HepG2 (cell line): Measurements from ENCODE around the gene TLR9. TPM values are rescaled to one million over a fixed set of nuclear protein-coding genes. Genes with fewer than 3 reads are reported as not detected.

Experiments
- FOXK1 ChIP-seq: sonication (generic); formaldehyde crosslinking; IDR thresholded peaks from 2 replicates; pipeline ENCODE4 v1.4.0; 2020; ENCODE audit warnings: low read depth, missing genetic modification reagents, borderline replicate concordance
- FOXK2 ChIP-seq: fragments of 450-650 bp; IDR thresholded peaks from 2 replicates; pipeline ENCODE4 v1.6.1; 2016
- HDAC2 ChIP-seq: sonication (generic); formaldehyde crosslinking; IDR thresholded peaks from 2 replicates; pipeline ENCODE4 v1.4.0; 2020; ENCODE audit warnings: missing genetic modification reagents
- MIER3 ChIP-seq: IDR thresholded peaks from 2 replicates; pipeline ENCODE4 v1.6.1; 2016; ENCODE audit warnings: missing compliant biosample characterization, borderline replicate concordance
- MYPOP ChIP-seq: sonication (generic); formaldehyde crosslinking; IDR thresholded peaks from 2 replicates; pipeline ENCODE4 v1.8.1; 2023; ENCODE audit warnings: mild to moderate bottlenecking, moderate library complexity, missing genetic modification reagents
- PHF21A ChIP-seq: sonication (generic); formaldehyde crosslinking; IDR thresholded peaks from 2 replicates; pipeline ENCODE4 v1.5.0; 2020; ENCODE audit warnings: mild to moderate bottlenecking, missing genetic modification reagents
- SMARCC2 ChIP-seq: fragments of 450-650 bp; IDR thresholded peaks from 2 replicates; pipeline ENCODE4 v1.6.1; 2017; ENCODE audit warnings: antibody characterized with exemption, mild to moderate bottlenecking
- TFDP2 ChIP-seq: sonication (generic); formaldehyde crosslinking; IDR thresholded peaks from 2 replicates; pipeline ENCODE4 v1.4.0; 2020; ENCODE audit warnings: missing genetic modification reagents
- TFE3 ChIP-seq: IDR thresholded peaks from 2 replicates; pipeline ENCODE4 v1.6.1; 2016
- ZFP36 ChIP-seq: fragments of 150-350 bp; IDR thresholded peaks from 2 replicates; pipeline ENCODE4 v1.6.1; 2018; ENCODE audit warnings: borderline replicate concordance, low read length, low read depth; ENCODE audit not compliant: partially characterized antibody
- ZNF101 ChIP-seq: sonication (generic); formaldehyde crosslinking; IDR thresholded peaks from 2 replicates; pipeline ENCODE4 v1.4.0; 2020; ENCODE audit warnings: mild to moderate bottlenecking, low read depth, missing genetic modification reagents, borderline replicate concordance
- ZNF275 ChIP-seq: sonication (generic); formaldehyde crosslinking; IDR thresholded peaks from 2 replicates; pipeline ENCODE4 v1.8.0; 2022; ENCODE audit warnings: missing genetic modification reagents, mild to moderate bottlenecking, inconsistent platforms, borderline replicate concordance
- ZNF280D ChIP-seq: sonication (generic); formaldehyde crosslinking; IDR thresholded peaks from 2 replicates; pipeline ENCODE4 v1.5.1; 2020; ENCODE audit warnings: mild to moderate bottlenecking, missing genetic modification reagents
- ZNF281 ChIP-seq: sonication (generic); formaldehyde crosslinking; IDR thresholded peaks from 2 replicates; pipeline ENCODE4 v1.4.0; 2020; ENCODE audit warnings: missing genetic modification reagents, borderline replicate concordance
- ZNF746 ChIP-seq: sonication (generic); formaldehyde crosslinking; IDR thresholded peaks from 2 replicates; pipeline ENCODE4 v1.8.0; 2022; ENCODE audit warnings: mild to moderate bottlenecking, missing genetic modification reagents
- ZNF777 ChIP-seq: sonication (generic); formaldehyde crosslinking; IDR thresholded peaks from 2 replicates; pipeline ENCODE4 v1.4.0; 2020; ENCODE audit warnings: missing genetic modification reagents
- ZNF782 ChIP-seq: sonication (generic); formaldehyde crosslinking; IDR thresholded peaks from 2 replicates; pipeline ENCODE4 v1.4.0; 2020; ENCODE audit warnings: missing genetic modification reagents, mild to moderate bottlenecking, borderline replicate concordance
- polyA plus RNA-seq, 8 experiments: library from polyadenylated mRNA; depleted of rRNA in 3 of 8; stranded (reverse) in 7 of 8; unstranded in 1 of 8; fragments of >200 nt; fragmentation: Illumina TruSeq in 4 of 8; extraction: Trizol in 4 of 8; gene quantifications; 2 replicates each; pipeline versions ENCODE4 v1.2.1 to v1.2.3, GENCODE V29; 2011 to 2016; ENCODE audit warnings: low read depth in 4 of 8, missing spikeins in 1 of 8, mixed read lengths in 1 of 8; ENCODE audit not compliant: insufficient read depth in 1 of 8
- total RNA-seq, 5 experiments: library from RNA; depleted of rRNA; stranded (reverse); fragments of >200 nt; fragmentation: Illumina TruSeq; extraction: Trizol; gene quantifications; 2 replicates each; pipeline ENCODE4 v1.2.3, GENCODE V29; 2016; ENCODE audit warnings: low read depth in 1 of 5

TLR9 gene
- total and polyA plus RNA-seq, 2 of the 13 experiments (the other 11 are each of a cell fraction or from before 2014, with no cell fraction given), result not detected

- TF ChIP-seq ZNF281 (CRISPR knock-in tag), result peak; percentile 63; the same call in 1 of the 2 replicates
- 0 out of 2 replicates have a peak, but pooled peaks have one; percentile 40 for TF ChIP-seq ZNF746
- TF ChIP-seq ZNF280D (CRISPR knock-in tag), result peak; percentile 63; the same call in 1 of the 2 replicates
- peak; percentile 50; the same call in 1 of the 2 replicates for TF ChIP-seq ZNF782 (CRISPR knock-in tag)
- TF ChIP-seq ZNF777 (CRISPR knock-in tag), result 0 out of 2 replicates have a peak, but pooled peaks have one; percentile 30
- TF ChIP-seq SMARCC2, result no peak
- TF ChIP-seq FOXK1 (CRISPR knock-in tag), result peak; percentile 89
- peak; percentile 16; the same call in 1 of the 2 replicates for TF ChIP-seq MIER3
- no peak for TF ChIP-seq TFDP2 (CRISPR knock-in tag)
- peak; percentile 77 for TF ChIP-seq HDAC2 (CRISPR knock-in tag)
- no peak for TF ChIP-seq ZFP36
- 0 out of 2 replicates have a peak, but pooled peaks have one; percentile 45 for TF ChIP-seq ZNF101 (CRISPR knock-in tag)
- no peak for TF ChIP-seq ZNF275 (CRISPR knock-in tag)
- 0 out of 2 replicates have a peak, but pooled peaks have one; percentile 20 for TF ChIP-seq TFE3 (CRISPR knock-in tag)
- peak; percentile 79 for TF ChIP-seq PHF21A (CRISPR knock-in tag)
- TF ChIP-seq MYPOP, result peak; percentile 51; the same call in 1 of the 2 replicates
- peak; percentile 91 for TF ChIP-seq FOXK2
Observed at GRCh38 chr3:52176951-52177700, 48.3 kb downstream of the TLR9 start (continued).
